ENCODE measurements around the gene CDK7. TPM values are rescaled to one million over a fixed set of nuclear protein-coding genes. Genes with fewer than 3 reads are reported as not detected.

CDK7 gene
- total and polyA plus RNA-seq, 9 of the 15 experiments (the other 6 are each of a cell fraction or from before 2014, with no cell fraction given): 41.7 to 143 (median 65.3) TPM

DNA sequence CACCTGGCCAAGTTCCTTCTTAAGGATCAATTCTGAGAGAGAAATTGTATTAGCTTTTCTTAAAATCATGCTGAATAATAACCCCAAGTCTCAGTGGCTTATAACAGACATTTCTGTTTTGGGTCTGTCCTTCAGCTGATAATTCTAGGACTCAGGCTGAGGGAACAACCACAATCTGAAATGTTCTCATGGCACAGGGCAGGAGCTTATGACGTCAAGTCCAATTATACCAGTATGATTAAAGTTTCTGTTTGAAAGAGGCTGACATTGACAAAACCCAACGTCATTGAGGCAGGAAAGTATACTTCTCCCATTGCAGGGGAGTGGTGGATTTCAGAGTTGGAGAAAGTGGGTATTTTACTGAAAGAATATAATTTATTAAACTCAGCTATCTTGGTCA, 23.5 kb upstream of the CDK7 start:
- CTCF ChIA-PET (ENCODE audit: low intra/inter-chr PET ratio): no interaction called here
- no peak for FAIRE-seq
- 43% methylated on average over 2 of the region's 2 CpGs for WGBS (ENCODE audit: insufficient coverage, low coverage, missing lambda C conversion rate)
- H3K27ac ChIP-seq (ENCODE audit: extremely low read depth, low read depth, low read length): no peak overlapping the region
- H3K4me1 ChIP-seq (replicated peaks in 1 of 2; ENCODE audit: control insufficient read depth in 2 of 2, insufficient read depth in 2 of 2, low read length in 2 of 2): peaks cover 8 to 9% of the 10 kb centered on the region in 2 experiments; a peak in 4 of 5 replicates
- intact Hi-C loops (cut with micrococcal nuclease) (no loop called here), in situ Hi-C loops (cut with MboI) (no loop called here)
- peaks cover 46% of the 10 kb centered on the region for H3K36me3 ChIP-seq (ENCODE audit: control insufficient read depth, insufficient read depth, low read length)
- BruUV-seq (replicated peaks): no TSS peak
- POLR2A ChIA-PET: interaction anchor here (0.9 to 3.0 kb wide), 3 partner anchors 11 to 21 kb away, joined by 5 to 10 read pairs (median 9); partner anchors contain the start of gene CENPH
- no peaks in the 10 kb centered on the region for H4K20me1 ChIP-seq (replicated peaks; ENCODE audit: control insufficient read depth, insufficient read depth, low read length)
- no peak for TF ChIP-seq SIX5 (IDR thresholded peaks at IDR 0.05; ENCODE audit: borderline replicate concordance in 1 of 2, insufficient read depth in 1 of 2, low read depth in 1 of 2, low read length in 2 of 2)
- no peak for DNase-seq (ENCODE audit: extremely low read depth in 1 of 4, low spot score in 3 of 4)
- H3K27me3 ChIP-seq (ENCODE audit: control insufficient read depth in 2 of 2, insufficient read depth in 2 of 2, low read length in 2 of 2): no peaks in the 10 kb centered on the region
- no peak for ATAC-seq
- H3K79me2 ChIP-seq (ENCODE audit: control insufficient read depth, insufficient read depth, low read length): no peaks in the 10 kb centered on the region
- no peak overlapping the region for H2AFZ ChIP-seq (ENCODE audit: low read depth, low read length)
- H3K9me1 ChIP-seq (ENCODE audit: control insufficient read depth, insufficient read depth, low read length): no peaks in the 10 kb centered on the region
- no peaks in the 10 kb centered on the region for H3K9me3 ChIP-seq (replicated peaks; ENCODE audit: control insufficient read depth, insufficient read depth, low read depth, low read length)
- no peak overlapping the region for H3K9ac ChIP-seq (ENCODE audit: insufficient read depth in 1 of 2, low read depth in 2 of 2, low read length in 2 of 2)
- H3K4me2 ChIP-seq (ENCODE audit: insufficient read depth, low read length): no peak overlapping the region
- no peak overlapping the region for H3K4me3 ChIP-seq

GRCh38 chr5:69212022-69212421, 22.7 kb upstream of the CDK7 start:
- Histone ChIP-seq H3K27me3 (ENCODE audit: control insufficient read depth in 2 of 2, insufficient read depth in 2 of 2, low read length in 2 of 2) (no peaks in the 10 kb centered on the region), H3K27ac (ENCODE audit: extremely low read depth, low read depth, low read length) (no peak overlapping the region), H3K9me1 (ENCODE audit: control insufficient read depth, insufficient read depth, low read length) (no peaks in the 10 kb centered on the region), H3K4me2 (ENCODE audit: insufficient read depth, low read length) (no peak overlapping the region), H2AFZ (ENCODE audit: low read depth, low read length) (no peak overlapping the region), H4K20me1 (replicated peaks; ENCODE audit: control insufficient read depth, insufficient read depth, low read length) (no peaks in the 10 kb centered on the region), H3K79me2 (ENCODE audit: control insufficient read depth, insufficient read depth, low read length) (no peaks in the 10 kb centered on the region), H3K9ac (ENCODE audit: insufficient read depth in 1 of 2, low read depth in 2 of 2, low read length in 2 of 2) (no peak overlapping the region), H3K4me3 (no peak overlapping the region), H3K36me3 (ENCODE audit: control insufficient read depth, insufficient read depth, low read length) (peaks cover 41% of the 10 kb centered on the region; the same call in 2 of the 3 replicates), H3K4me1 (replicated peaks in 1 of 2; ENCODE audit: control insufficient read depth in 2 of 2, insufficient read depth in 2 of 2, low read length in 2 of 2) (peaks cover 8 to 9% of the 10 kb centered on the region in 2 experiments; a peak in 4 of 5 replicates), H3K9me3 (replicated peaks; ENCODE audit: control insufficient read depth, insufficient read depth, low read depth, low read length) (no peaks in the 10 kb centered on the region)
- WGBS (ENCODE audit: insufficient coverage, low coverage, missing lambda C conversion rate): 69% methylated on average over 2 of the region's 2 CpGs
- FAIRE-seq (no peak), DNase-seq (ENCODE audit: extremely low read depth in 1 of 4, low spot score in 3 of 4) (no peak), ATAC-seq (no peak)
- in situ Hi-C loops (cut with MboI) (no loop called here), intact Hi-C loops (cut with micrococcal nuclease) (no loop called here)
- BruUV-seq (replicated peaks): no TSS peak
- no peak for TF ChIP-seq ADNP (tag; IDR thresholded peaks at IDR 0.05)
- TF ChIP-seq ZNF175 (CRISPR knock-in tag; IDR thresholded peaks at IDR 0.05; ENCODE audit: low read depth): no peak
- TF ChIP-seq TCFL5 (CRISPR knock-in tag; conservative IDR thresholded peaks at IDR 0.05): no peak
- ChIA-PET POLR2A (interaction anchor here (2.6 to 3.0 kb wide), 2 partner anchors 12 to 19 kb away, joined by 9 to 10 read pairs; no protein-coding TSS in a partner anchor), CTCF (ENCODE audit: low intra/inter-chr PET ratio) (no interaction called here)

All from K562 (cell line).